HEK293 (cell line): Measurements from ENCODE around the gene EPN1.

Experiments
- BCL11B ChIP-seq: fragments of 450-650 bp; formaldehyde crosslinking; IDR thresholded peaks from 2 replicates; pipeline ENCODE4 v1.5.1; 2016; ENCODE audit warnings: low read depth, missing biosample characterization, missing genetic modification characterization
- FEZF1 ChIP-seq: fragments of 450-650 bp; formaldehyde crosslinking; IDR thresholded peaks from 2 replicates; pipeline ENCODE4 v1.5.1; 2016; ENCODE audit warnings: missing biosample characterization, missing genetic modification characterization
- GLI2 ChIP-seq: fragments of 450-650 bp; formaldehyde crosslinking; IDR thresholded peaks from 2 replicates; pipeline ENCODE4; 2017; ENCODE audit warnings: missing biosample characterization, missing genetic modification characterization, low read depth, borderline replicate concordance
- GLIS1 ChIP-seq: fragments of 450-650 bp; formaldehyde crosslinking; IDR thresholded peaks from 2 replicates; pipeline ENCODE4 v1.5.1; 2016; ENCODE audit warnings: missing biosample characterization, missing genetic modification characterization
- HOXC10 ChIP-seq: sonication (generic); formaldehyde crosslinking; IDR thresholded peaks from 2 replicates; pipeline ENCODE4 v1.8.1; 2023; ENCODE audit warnings: mild to moderate bottlenecking, missing genetic modification reagents
- IKZF3 ChIP-seq: fragments of 450-650 bp; IDR thresholded peaks from 2 replicates; pipeline ENCODE4 v1.5.0; 2018; ENCODE audit warnings: missing biosample characterization, mild to moderate bottlenecking, missing genetic modification characterization, moderate library complexity
- KLF17 ChIP-seq: fragments of 450-650 bp; formaldehyde crosslinking; IDR thresholded peaks from 2 replicates; pipeline ENCODE4 v1.5.1; 2016; ENCODE audit warnings: missing biosample characterization, missing genetic modification characterization
- KLF9 ChIP-seq: fragments of 450-650 bp; formaldehyde crosslinking; IDR thresholded peaks from 2 replicates; pipeline ENCODE4 v1.5.1; 2016; ENCODE audit warnings: missing biosample characterization, missing genetic modification characterization, low read depth
- MZF1 ChIP-seq: fragments of 450-650 bp; formaldehyde crosslinking; IDR thresholded peaks from 2 replicates; pipeline ENCODE4 v1.5.1; 2017; ENCODE audit warnings: missing biosample characterization, missing genetic modification characterization, borderline replicate concordance
- RBAK ChIP-seq: fragments of 450-650 bp; formaldehyde crosslinking; IDR thresholded peaks from 2 replicates; pipeline ENCODE4 v1.5.1; 2016; ENCODE audit warnings: missing biosample characterization, missing genetic modification characterization
- SP2 ChIP-seq: fragments of 450-650 bp; formaldehyde crosslinking; IDR thresholded peaks from 2 replicates; pipeline ENCODE4 v1.5.1; 2016; ENCODE audit warnings: missing biosample characterization, missing genetic modification characterization
- SP3 ChIP-seq: fragments of 450-650 bp; formaldehyde crosslinking; IDR thresholded peaks from 2 replicates; pipeline ENCODE4 v1.5.1; 2016; ENCODE audit warnings: missing biosample characterization, missing genetic modification characterization
- TCF7L2 ChIP-seq: IDR thresholded peaks from 2 replicates; pipeline ENCODE4 v1.6.1; 2011; ENCODE audit warnings: low read depth, mild to moderate bottlenecking, inconsistent platforms, low read length, moderate library complexity, borderline replicate concordance
- ZBTB20 ChIP-seq: fragments of 450-650 bp; formaldehyde crosslinking; IDR thresholded peaks from 2 replicates; pipeline ENCODE4 v1.5.1; 2016; ENCODE audit warnings: missing biosample characterization, missing genetic modification characterization
- ZBTB6 ChIP-seq: fragments of 450-650 bp; formaldehyde crosslinking; IDR thresholded peaks from 2 replicates; pipeline ENCODE4 v1.5.1; 2017; ENCODE audit warnings: missing biosample characterization, missing genetic modification characterization
- ZBTB8A ChIP-seq: fragments of 450-650 bp; formaldehyde crosslinking; IDR thresholded peaks from 2 replicates; pipeline ENCODE4 v1.5.1; 2016; ENCODE audit warnings: missing biosample characterization, missing genetic modification characterization
- ZEB2 ChIP-seq: fragments of 450-650 bp; formaldehyde crosslinking; IDR thresholded peaks from 2 replicates; pipeline ENCODE4 v1.5.1; 2016; ENCODE audit warnings: missing biosample characterization, missing genetic modification characterization
- ZNF10 ChIP-seq: fragments of 450-650 bp; formaldehyde crosslinking; IDR thresholded peaks from 2 replicates; pipeline ENCODE4 v1.5.1; 2017; ENCODE audit warnings: missing biosample characterization, missing genetic modification characterization
- ZNF133 ChIP-seq: fragments of 450-650 bp; formaldehyde crosslinking; IDR thresholded peaks from 2 replicates; pipeline ENCODE4 v1.5.1; 2016; ENCODE audit warnings: missing biosample characterization, missing genetic modification characterization
- ZNF202 ChIP-seq: fragments of 450-650 bp; formaldehyde crosslinking; IDR thresholded peaks from 2 replicates; pipeline ENCODE4 v1.5.1; 2016; ENCODE audit warnings: missing biosample characterization, missing genetic modification characterization, borderline replicate concordance
- ZNF302 ChIP-seq: fragments of 450-650 bp; formaldehyde crosslinking; IDR thresholded peaks from 2 replicates; pipeline ENCODE4 v1.5.1; 2016; ENCODE audit warnings: missing biosample characterization, missing genetic modification characterization, low read depth
- ZNF324 ChIP-seq: fragments of 450-650 bp; formaldehyde crosslinking; IDR thresholded peaks from 2 replicates; pipeline ENCODE4 v1.5.1; 2016; ENCODE audit warnings: missing biosample characterization, missing genetic modification characterization
- ZNF341 ChIP-seq: fragments of 450-650 bp; formaldehyde crosslinking; IDR thresholded peaks from 2 replicates; pipeline ENCODE4; 2016; ENCODE audit warnings: low read depth, missing biosample characterization, missing genetic modification characterization
- ZNF394 ChIP-seq: fragments of 450-650 bp; formaldehyde crosslinking; IDR thresholded peaks from 2 replicates; pipeline ENCODE4 v1.5.1; 2016; ENCODE audit warnings: missing biosample characterization, missing genetic modification characterization, mild to moderate bottlenecking, moderate library complexity, borderline replicate concordance
- ZNF423 ChIP-seq: fragments of 450-650 bp; formaldehyde crosslinking; IDR thresholded peaks from 2 replicates; pipeline ENCODE4 v1.5.1; 2016; ENCODE audit warnings: missing biosample characterization, missing genetic modification characterization
- ZNF510 ChIP-seq: fragments of 450-650 bp; formaldehyde crosslinking; IDR thresholded peaks from 2 replicates; pipeline ENCODE4 v1.5.1; 2018; ENCODE audit warnings: mild to moderate bottlenecking, missing genetic modification characterization, missing biosample characterization; ENCODE audit not compliant: insufficient replicate concordance
- ZNF596 ChIP-seq: fragments of 450-650 bp; IDR thresholded peaks from 2 replicates; pipeline ENCODE4 v1.5.0; 2018; ENCODE audit warnings: missing biosample characterization, mild to moderate bottlenecking, missing genetic modification characterization, moderate library complexity
- ZNF654 ChIP-seq: fragments of 450-650 bp; formaldehyde crosslinking; IDR thresholded peaks from 2 replicates; pipeline ENCODE4 v1.5.1; 2016; ENCODE audit warnings: low read depth, missing biosample characterization, missing genetic modification characterization
- ZNF660 ChIP-seq: fragments of 450-650 bp; IDR thresholded peaks from 2 replicates; pipeline ENCODE4 v1.5.1; 2018; ENCODE audit warnings: missing biosample characterization, mild to moderate bottlenecking, missing genetic modification characterization
- ZNF768 ChIP-seq: fragments of 450-650 bp; formaldehyde crosslinking; IDR thresholded peaks from 2 replicates; pipeline ENCODE4 v1.5.1; 2018; ENCODE audit warnings: missing biosample characterization, mild to moderate bottlenecking, missing genetic modification characterization
- ZNF777 ChIP-seq: fragments of 450-650 bp; formaldehyde crosslinking; IDR thresholded peaks from 2 replicates; pipeline ENCODE4 v1.5.1; 2017; ENCODE audit warnings: missing biosample characterization, missing genetic modification characterization, borderline replicate concordance
- ZNF791 ChIP-seq: fragments of 450-650 bp; formaldehyde crosslinking; IDR thresholded peaks from 2 replicates; pipeline ENCODE4 v1.5.1; 2016; ENCODE audit warnings: missing biosample characterization, missing genetic modification characterization
- ZNF830 ChIP-seq: fragments of 450-650 bp; IDR thresholded peaks from 2 replicates; pipeline ENCODE4 v1.5.0; 2018; ENCODE audit warnings: missing biosample characterization, missing genetic modification characterization, low read depth, mild to moderate bottlenecking, moderate library complexity
- TF ChIP-seq, protein P1 (sequence below): fragments of 450-650 bp; formaldehyde crosslinking; IDR thresholded peaks from 2 replicates; pipeline ENCODE4 v1.5.1; 2017; ENCODE audit warnings: missing biosample characterization, missing genetic modification characterization
- TF ChIP-seq, protein P2 (sequence below): fragments of 450-650 bp; formaldehyde crosslinking; IDR thresholded peaks from 2 replicates; pipeline ENCODE4 v1.5.1; 2016; ENCODE audit warnings: missing biosample characterization, missing genetic modification characterization
- TF ChIP-seq, protein P3 (sequence below): sonication (generic); formaldehyde crosslinking; IDR thresholded peaks from 2 replicates; pipeline ENCODE4 v1.8.1; 2022; ENCODE audit warnings: mild to moderate bottlenecking, moderate library complexity, missing genetic modification reagents

The EPN1 gene

DNA sequence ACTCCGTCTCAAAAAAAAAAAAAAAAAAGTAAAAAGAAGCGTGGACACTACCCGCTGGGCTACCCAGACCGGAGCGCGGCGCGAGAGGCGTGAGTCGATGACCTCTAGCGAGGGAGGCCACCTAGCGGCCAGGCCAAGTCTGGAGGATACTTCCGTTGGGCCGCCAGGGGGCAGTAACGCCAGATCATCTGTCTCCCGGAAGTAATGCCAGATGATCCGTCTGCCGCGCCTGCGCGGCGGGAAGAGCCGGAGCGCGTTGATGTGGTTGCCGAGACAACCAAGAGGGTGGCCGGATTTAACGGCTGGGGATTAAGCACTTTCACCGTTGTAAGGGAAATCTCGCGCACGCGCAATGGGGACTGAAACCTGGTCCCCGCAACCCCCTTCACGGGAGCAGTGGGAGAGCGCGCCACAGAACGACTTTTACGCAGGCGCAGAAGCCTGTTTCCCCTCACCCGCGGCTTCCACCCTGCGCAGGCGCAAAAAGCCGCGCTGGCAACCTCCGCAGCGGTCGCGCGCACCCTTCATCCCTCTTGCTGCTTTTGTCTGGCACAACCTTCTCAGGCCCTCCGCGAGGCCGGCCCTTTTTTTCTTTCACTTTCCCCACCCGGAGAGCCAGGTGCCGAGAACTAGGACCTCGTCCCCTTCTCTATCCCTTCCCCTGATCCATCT, 21.2 kb upstream of the EPN1 start (continued):
- TF ChIP-seq SP2 (tag by site-specific recombination) (peak; percentile 59), HOXC10 (CRISPR knock-in tag) (0 out of 2 replicates have a peak, but pooled peaks have one; percentile 29), SP3 (tag by site-specific recombination) (peak; percentile 66), ZNF202 (no peak), GLI2 (no peak), ZEB2 (tag by site-specific recombination) (peak; percentile 84), ZNF768 (no peak; the same call in 1 of the 2 replicates), IKZF3 (tag by site-specific recombination) (no peak), ZNF302 (tag by site-specific recombination) (no peak), MZF1 (tag by site-specific recombination) (no peak), ZNF830 (tag by site-specific recombination) (no peak), ZNF510 (tag by site-specific recombination) (no peak), ZNF596 (tag by site-specific recombination) (no peak), ZNF423 (no peak), ZBTB8A (peak; percentile 42; the same call in 1 of the 2 replicates), ZNF341 (tag by site-specific recombination) (peak; percentile 79), ZBTB6 (tag by site-specific recombination) (no peak), KLF9 (tag by site-specific recombination) (no peak; the same call in 1 of the 2 replicates), ZNF10 (peak; percentile 45; the same call in 1 of the 2 replicates), ZNF777 (no peak), ZNF791 (tag by site-specific recombination) (no peak), ZNF654 (tag by site-specific recombination) (peak; percentile 39), RBAK (no peak), KLF17 (tag by site-specific recombination) (peak; percentile 57; the same call in 1 of the 2 replicates), BCL11B (tag by site-specific recombination) (peak; percentile 98), TCF7L2 (no peak), ZNF133 (tag by site-specific recombination) (no peak), ZNF394 (tag by site-specific recombination) (peak; percentile 57; the same call in 1 of the 2 replicates), ZNF660 (tag by site-specific recombination) (peak; percentile 87), ZBTB20 (tag by site-specific recombination) (no peak; the same call in 1 of the 2 replicates), GLIS1 (tag by site-specific recombination) (peak; percentile 57), FEZF1 (tag by site-specific recombination) (peak; percentile 41; the same call in 1 of the 2 replicates), ZNF324 (peak; percentile 82)
- TF ChIP-seq, protein P1, sequence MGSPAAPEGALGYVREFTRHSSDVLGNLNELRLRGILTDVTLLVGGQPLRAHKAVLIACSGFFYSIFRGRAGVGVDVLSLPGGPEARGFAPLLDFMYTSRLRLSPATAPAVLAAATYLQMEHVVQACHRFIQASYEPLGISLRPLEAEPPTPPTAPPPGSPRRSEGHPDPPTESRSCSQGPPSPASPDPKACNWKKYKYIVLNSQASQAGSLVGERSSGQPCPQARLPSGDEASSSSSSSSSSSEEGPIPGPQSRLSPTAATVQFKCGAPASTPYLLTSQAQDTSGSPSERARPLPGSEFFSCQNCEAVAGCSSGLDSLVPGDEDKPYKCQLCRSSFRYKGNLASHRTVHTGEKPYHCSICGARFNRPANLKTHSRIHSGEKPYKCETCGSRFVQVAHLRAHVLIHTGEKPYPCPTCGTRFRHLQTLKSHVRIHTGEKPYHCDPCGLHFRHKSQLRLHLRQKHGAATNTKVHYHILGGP (tag by site-specific recombination): no peak
- TF ChIP-seq, protein P2, sequence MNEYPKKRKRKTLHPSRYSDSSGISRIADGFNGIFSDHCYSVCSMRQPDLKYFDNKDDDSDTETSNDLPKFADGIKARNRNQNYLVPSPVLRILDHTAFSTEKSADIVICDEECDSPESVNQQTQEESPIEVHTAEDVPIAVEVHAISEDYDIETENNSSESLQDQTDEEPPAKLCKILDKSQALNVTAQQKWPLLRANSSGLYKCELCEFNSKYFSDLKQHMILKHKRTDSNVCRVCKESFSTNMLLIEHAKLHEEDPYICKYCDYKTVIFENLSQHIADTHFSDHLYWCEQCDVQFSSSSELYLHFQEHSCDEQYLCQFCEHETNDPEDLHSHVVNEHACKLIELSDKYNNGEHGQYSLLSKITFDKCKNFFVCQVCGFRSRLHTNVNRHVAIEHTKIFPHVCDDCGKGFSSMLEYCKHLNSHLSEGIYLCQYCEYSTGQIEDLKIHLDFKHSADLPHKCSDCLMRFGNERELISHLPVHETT (tag by site-specific recombination): peak; percentile 84
- TF ChIP-seq, protein P3, sequence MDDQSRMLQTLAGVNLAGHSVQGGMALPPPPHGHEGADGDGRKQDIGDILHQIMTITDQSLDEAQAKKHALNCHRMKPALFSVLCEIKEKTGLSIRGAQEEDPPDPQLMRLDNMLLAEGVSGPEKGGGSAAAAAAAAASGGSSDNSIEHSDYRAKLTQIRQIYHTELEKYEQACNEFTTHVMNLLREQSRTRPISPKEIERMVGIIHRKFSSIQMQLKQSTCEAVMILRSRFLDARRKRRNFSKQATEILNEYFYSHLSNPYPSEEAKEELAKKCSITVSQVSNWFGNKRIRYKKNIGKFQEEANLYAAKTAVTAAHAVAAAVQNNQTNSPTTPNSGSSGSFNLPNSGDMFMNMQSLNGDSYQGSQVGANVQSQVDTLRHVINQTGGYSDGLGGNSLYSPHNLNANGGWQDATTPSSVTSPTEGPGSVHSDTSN (CRISPR knock-in tag): peak; percentile 93
